SHP77 treated with DMSO at 0.1 percent for 48 hours (cell line): ENCODE measurements around the gene CLPTM1.

Source experiments
- DNase-seq: peaks from one replicate; lab custom pipeline; 2025; lab: John Stamatoyannopoulos, UW

CLPTM1 gene

DNA sequence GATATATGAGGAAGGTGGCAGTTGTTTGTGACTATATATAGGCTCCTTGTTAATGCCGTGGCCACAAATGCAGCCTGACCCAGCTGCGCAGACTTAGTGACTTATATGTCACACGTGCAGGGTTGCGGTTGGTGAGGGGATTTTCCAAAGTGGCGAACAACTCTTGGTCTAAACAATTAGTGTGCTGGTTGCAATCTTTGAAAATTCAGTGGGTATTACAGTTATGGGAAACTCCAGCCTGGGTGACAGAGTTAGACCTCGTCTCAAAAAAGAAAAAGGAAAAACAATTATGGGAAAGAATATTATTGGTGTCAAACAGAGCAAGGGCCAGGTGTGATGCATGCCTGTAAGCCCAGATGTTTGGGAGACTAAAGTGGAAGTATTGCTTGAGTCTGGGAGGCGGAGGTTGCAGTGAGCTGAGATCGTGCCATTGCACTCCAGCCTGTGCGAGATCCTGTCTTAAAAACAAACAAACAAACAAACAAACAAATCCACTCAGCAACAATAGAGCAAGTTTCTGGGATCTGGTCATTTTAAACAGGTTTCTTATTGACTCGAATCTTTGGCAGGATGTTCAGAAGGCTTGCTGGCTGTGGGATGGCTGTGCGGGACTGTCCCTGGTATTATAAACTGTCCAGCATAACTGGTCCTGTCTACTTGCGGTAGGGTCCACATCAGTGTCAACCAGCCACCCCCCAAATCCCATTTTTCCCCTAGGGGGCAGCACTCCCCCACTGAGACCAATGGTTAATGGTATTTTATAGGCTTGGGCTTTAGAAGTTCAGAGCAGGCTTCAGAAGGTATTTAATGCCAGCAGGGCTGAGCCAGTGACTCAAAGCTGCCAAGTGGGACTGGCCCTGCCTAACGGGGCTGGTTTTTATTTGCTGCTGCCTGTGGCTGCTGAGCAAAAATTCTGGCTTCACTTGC, 61.5 kb downstream of the CLPTM1 start:
- DNase-seq = peak; percentile 27

DNA sequence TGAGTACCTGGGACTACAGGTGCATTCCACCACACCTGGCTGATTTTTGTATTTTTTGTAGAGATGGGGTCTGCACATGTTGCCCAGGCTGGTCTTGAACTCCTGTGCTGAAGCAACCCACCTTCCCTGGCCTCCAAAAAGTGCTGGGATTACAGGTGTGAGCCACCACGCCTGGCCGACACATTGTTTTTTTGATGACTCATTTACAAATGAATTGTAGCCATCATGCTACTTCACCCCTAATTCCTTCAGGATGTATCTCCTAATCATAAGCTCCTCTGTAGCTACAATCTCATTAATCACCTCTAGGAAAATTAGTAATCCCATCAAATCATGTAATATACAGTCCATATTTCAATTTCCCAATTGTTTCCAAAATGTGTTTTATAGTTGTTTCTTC, 64.0 kb downstream of the CLPTM1 start:
- DNase-seq = no peak

DNA sequence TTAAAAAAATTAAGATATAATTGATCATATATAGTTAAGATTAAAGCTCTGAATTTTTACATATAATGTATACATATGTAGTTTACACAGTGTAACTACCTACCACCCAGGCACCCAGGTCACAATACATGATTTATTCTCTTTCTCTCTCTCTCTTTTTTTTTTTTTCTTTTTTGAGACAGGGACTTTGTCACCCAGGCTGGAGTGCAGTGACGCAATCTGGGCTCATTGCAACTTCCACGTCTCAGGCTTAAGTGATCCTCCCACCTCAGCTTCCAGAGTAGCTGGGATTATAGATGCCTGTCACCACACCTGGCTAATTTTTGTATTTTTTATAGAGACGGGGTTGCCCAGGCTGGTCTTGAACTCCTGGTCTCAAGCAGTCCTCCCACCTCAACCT, 64.9 kb downstream of the CLPTM1 start:
- DNase-seq = no peak

DNA sequence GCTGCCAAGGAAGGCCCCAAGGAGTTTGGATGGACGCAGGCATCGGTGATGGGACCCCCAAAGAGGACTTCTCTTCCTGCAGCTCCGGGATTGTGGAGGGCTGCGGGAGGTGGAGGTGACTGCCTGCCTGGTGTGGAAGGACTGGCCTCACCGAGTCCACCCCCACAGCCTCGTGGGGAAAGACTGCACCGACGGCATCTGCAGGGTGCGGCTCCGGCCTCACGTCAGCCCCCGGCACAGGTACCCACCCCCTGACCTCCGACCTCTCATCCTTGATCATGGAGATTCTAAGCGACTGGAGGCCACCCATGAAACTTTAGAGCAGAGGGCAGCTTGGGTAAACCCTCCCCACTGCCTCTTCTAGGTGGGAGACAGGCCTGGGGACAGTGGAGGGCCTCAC, 66.8 kb downstream of the CLPTM1 start:
- DNase-seq = no peak

DNA sequence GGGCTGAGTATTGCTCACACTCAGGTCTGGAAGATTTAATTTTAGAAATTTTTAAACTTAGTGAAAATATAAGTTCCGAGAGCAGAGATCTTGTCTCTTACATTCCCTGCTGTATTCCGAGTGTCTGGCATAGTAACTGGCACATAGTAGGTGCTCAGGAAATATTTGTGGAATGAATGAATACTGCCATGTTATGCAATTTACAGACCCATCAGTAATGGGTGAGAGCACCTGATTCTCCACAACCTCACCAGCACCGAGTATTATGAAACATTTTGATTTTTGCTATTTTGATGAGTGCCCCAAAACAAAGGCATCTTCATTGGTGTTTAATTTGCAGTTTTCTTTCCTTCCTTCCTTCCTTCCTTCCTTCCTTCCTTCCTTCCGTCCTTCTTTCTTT, 67.9 kb downstream of the CLPTM1 start:
- DNase-seq = no peak

DNA sequence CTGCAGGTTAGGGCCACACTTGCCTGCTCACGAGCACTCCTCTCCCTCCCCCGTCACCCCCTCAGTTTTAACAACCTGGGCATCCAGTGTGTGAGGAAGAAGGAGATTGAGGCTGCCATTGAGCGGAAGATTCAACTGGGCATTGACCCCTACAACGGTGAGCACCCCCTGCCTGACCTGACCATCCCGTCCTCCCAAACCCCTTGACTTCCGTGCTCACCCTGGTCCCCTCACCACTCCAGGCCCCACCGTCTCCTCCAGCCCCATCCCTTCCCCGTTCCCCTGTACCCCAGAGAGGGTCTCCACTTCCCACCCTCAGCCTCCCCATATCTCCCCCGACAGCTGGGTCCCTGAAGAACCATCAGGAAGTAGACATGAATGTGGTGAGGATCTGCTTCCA, 70.1 kb downstream of the CLPTM1 start:
- no peak for DNase-seq

DNA sequence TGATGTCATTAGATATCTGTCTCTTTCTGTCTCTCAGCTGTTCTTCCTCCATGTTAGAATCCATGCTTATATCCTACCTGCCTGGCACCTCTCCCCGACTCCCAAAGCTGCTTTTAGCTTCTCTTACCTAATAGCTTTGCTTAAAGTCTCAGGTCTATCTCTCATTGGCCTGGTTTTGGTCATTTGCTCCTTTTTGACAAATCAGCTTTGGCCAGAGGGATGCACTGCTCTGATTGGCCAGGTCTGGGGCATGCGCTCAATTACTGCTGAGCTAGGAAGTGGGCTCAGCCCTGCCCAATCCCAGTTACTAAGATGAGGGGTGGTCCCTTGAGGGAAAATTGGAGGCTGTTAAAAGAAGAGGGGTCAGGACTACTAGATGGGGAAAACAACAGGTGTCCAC, 72.2 kb downstream of the CLPTM1 start:
- no peak for DNase-seq

DNA sequence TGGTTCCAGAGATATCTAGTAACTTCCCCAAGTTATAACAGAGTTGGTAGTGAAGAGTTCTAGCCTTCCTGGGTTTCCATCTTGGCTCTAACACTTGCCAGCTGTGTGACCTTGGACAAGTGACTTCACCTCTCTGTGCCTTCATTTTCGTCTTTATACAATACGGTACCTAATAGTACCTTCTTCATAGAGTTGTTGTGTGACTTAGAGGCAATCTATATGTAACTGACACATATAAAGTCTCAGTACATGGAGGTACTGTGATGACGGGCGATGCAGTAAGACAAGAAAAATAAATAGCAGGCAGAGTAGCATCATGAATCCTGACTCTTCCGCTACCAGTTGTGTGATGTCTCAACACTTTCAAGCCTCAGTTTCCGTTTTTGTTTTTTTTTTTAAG, 75.6 kb downstream of the CLPTM1 start:
- no peak for DNase-seq

DNA sequence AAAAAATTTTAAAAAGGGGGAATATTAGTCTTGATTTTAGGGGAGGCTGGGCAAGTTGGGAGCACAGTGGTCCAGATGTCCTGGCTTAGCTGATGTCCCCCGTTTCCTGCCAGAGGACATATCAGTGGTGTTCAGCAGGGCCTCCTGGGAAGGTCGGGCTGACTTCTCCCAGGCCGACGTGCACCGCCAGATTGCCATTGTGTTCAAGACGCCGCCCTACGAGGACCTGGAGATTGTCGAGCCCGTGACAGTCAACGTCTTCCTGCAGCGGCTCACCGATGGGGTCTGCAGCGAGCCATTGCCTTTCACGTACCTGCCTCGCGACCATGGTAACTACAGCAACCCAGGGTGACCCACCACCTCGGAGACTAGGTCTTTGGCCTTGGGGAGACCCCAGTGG, 77.2 kb downstream of the CLPTM1 start:
- no peak for DNase-seq

DNA sequence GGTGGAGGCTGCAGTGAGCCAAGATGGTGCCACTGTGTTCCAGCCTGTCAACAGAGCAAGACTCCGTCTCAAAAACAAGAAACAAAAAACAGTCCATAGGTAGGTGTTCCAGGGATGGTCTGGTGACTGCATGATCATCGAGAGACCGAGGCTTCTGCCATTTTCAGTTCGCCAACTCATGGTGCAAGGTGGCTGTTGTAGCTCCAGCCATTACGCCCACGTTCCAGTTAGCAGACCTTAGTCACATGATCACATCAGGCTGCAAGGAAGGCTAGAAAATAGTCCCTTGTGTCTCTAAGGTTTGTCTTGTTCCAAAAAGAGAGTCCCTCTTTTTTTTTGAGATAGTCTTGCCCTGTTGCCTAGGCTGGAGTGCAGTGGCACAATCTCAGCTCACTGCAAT, 80.6 kb downstream of the CLPTM1 start:
- DNase-seq = no peak

DNA sequence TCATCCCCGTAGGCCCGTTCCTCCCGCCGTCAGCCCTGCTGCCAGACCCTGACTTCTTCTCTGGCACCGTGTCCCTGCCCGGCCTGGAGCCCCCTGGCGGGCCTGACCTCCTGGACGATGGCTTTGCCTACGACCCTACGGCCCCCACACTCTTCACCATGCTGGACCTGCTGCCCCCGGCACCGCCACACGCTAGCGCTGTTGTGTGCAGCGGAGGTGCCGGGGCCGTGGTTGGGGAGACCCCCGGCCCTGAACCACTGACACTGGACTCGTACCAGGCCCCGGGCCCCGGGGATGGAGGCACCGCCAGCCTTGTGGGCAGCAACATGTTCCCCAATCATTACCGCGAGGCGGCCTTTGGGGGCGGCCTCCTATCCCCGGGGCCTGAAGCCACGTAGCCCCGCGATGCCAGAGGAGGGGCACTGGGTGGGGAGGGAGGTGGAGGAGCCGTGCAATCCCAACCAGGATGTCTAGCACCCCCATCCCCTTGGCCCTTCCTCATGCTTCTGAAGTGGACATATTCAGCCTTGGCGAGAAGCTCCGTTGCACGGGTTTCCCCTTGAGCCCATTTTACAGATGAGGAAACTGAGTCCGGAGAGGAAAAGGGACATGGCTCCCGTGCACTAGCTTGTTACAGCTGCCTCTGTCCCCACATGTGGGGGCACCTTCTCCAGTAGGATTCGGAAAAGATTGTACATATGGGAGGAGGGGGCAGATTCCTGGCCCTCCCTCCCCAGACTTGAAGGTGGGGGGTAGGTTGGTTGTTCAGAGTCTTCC, 82.4 kb downstream of the CLPTM1 start:
- DNase-seq = no peak

DNA sequence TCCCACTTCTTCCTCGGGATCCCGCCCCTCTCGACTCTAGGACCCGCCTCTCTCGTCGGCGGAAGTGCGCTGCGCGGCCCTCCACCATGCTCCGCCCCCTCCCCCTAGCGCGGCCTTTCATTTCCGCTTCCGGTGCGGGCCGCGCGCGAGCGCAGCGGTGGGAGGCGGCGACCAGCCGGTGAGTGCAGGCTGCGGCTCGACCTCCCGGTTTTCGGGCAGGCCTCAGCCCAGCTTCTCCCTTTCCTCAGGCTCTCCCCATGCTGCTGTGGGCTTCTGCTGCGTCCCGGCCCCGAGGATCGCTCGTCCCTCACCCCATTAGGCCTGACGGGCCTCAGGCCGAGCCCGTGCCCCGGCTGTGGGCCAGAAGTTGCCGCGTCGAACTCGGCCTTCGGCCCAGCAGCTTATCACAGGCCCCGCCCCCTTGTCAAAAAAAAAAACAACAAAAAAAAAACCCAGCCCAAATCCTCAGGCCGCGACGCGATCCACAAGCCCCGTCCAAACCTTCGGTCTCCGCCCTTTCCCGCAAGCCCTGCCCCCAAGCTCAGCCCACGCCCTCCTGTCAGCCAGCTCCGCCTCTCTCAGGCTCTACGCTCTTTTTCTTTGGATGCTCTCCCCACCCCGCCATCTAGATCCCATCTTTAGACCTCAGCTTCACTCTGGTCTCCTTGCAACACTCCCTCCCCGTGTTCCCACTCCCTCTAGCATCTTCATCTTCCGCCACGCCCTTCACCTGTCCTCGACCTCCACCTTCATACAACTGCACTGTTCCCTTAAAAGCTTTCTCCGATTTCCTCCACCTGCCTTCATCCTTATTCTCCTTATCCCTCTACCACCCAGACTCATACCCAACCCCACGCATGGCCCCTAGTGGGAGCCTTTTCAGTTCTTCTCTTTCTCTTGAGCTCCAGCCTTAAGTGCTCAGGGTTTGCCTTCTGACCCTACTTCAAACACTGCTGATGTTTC, 84.0 kb downstream of the CLPTM1 start, which contains the start of gene CLASRP:
TSS of gene CLASRP (plus strand) at position 115 of the 963 bp plus-strand sequence. CDS start 1,168 bp downstream, outside the sequence.
- DNase-seq = no peak

DNA sequence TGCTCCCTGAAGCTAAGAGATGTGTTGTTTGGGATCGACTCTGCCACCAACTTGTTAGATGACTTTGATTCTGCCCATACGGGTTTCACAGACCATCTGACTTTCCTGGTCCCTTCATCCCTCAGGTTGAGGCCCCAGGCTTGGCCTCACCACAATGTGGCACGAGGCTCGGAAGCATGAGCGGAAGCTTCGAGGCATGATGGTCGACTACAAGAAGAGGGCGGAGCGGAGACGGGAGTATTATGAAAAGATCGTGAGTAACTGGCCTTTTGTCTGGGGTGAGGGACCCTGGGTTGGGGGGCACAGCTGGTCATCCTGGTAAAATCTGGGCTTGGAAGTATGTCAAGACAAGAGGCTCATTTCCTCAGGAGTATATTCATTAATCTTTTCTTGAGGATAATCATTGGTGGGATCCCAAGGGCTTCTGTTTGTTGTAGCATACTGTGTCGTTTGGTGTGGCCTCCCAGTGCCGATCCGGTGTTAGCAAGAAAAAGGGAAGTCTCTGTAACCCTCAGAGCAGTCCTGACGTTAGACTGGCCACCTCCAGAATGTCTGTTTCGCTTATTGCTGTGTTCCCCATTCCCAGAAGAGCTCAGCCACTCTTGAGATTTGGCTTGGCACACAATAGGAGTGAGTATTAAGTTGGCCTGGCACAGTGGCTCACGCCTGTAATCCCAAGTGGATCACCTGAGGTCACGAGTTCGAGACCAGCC, 85.0 kb downstream of the CLPTM1 start:
- DNase-seq = no peak

DNA sequence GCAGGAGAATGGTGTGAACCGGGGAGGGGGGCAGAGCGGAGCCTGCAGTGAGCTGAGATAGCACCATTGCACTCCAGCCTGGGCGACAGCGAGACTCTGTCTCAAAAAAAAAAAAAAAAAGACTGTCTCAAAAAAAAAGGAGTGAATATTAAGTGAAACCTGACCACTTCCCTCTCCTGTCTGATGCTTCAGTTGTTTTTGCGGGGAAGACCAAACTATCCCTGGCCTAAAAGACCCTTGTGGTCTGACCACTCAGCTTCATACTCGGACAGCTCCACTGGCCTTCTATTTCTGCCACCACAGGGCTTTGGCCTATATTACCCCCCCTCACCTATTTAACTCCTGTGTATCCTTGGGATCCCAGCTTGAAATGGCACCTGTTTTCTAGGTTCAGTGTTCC, 85.9 kb downstream of the CLPTM1 start:
- no peak for DNase-seq
